ENCODE measurements around the gene TOP3A. TPM values are rescaled to one million over a fixed set of nuclear protein-coding genes. Genes with fewer than 3 reads are reported as not detected.
A peak's percentile ranks its signal among the peaks of the same experiment; 100 is the strongest.

TOP3A gene
- total RNA-seq, 2 experiments from 2014 or later, result 21.5 to 24.8 TPM

GRCh38 chr17:18247613-18248001, 67.2 kb downstream of the TOP3A start:
- no peak overlapping the region for H3K4me3 Mint-ChIP-seq
- Histone ChIP-seq H3K4me3 (ENCODE audit: low read length) (no peak overlapping the region), H3K4me1 (ENCODE audit: insufficient read depth, low read length) (no peaks in the 10 kb centered on the region), H3K27ac (ENCODE audit: low read depth in 1 of 2, low read length in 2 of 2) (no peak overlapping the region), H3K9me3 (ENCODE audit: control insufficient read depth in 1 of 2, insufficient read depth in 1 of 2, low read length in 2 of 2) (no peaks in the 10 kb centered on the region), H3K27me3 (ENCODE audit: control insufficient read depth in 1 of 2, insufficient read depth in 2 of 2, low read length in 2 of 2) (no peaks in the 10 kb centered on the region), H3K36me3 (ENCODE audit: insufficient read depth, low read length) (peaks cover 77% of the 10 kb centered on the region)
- POLR2A ChIA-PET, result interaction anchor here (0.8 kb wide), 2 partner anchors 13 to 64 kb away, joined by 3 to 4 read pairs; partner anchors contain the start of genes ALKBH5 and MIEF2
- no peak for TF ChIP-seq CTCF (IDR thresholded peaks at IDR 0.05)
- no peaks in the 10 kb centered on the region for H3K27me3 Mint-ChIP-seq
- H3K9me3 Mint-ChIP-seq, result no peaks in the 10 kb centered on the region
- H3K4me1 Mint-ChIP-seq (ENCODE audit: low read depth), result peaks cover 5% of the 10 kb centered on the region
- DNase-seq (no peak), ATAC-seq (ENCODE audit: poor library complexity) (no peak)
- intact Hi-C loops (cut with DNase I, micrococcal nuclease), result loop anchor here (5.0 to 10.0 kb wide), 3 partner anchors 75 to 317 kb away; no protein-coding TSS in a partner anchor
- peak overlapping the region; percentile 25 for H3K27ac Mint-ChIP-seq
- peaks cover 67% of the 10 kb centered on the region for H3K36me3 Mint-ChIP-seq (ENCODE audit: low read depth)
- CTCF ChIA-PET, result no interaction called here

DNA sequence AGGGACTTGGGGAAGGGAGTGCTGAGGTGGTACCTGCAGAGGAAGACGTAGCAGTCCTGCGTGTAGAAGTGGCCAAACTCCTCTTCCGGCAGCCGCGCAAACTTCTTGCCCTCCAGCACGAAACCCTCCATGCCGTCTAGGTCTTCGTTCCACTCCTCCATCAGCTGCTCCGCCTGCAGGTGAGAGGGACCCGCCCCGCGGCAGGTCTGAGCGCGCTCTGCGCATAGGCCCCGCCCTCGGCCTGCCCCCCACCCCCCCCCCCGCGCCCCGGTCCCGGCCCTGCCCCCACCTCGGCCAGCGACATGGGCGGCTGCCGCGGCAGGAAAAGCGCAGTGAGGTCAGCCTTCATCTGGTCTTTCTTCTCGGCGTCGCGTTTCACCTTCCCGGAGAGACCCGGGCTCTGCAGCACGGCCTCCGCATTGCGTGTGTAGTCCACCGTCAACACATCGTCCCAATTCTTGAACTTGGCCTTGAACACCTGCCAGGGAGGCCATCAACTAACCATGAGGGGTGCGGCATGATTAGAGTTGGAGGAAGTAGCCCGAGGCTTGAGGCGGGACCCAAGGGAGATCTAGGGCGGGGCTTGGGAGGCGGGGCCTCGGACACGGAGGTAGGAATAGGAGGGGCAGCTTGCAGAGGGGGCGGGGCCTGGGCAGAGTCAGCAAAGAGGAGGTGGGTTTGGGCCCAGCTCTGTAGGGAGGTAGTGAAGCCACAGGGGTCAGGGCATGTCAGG, 67.7 kb downstream of the TOP3A start:
- Histone ChIP-seq H3K9me3 (ENCODE audit: control insufficient read depth in 1 of 2, insufficient read depth in 1 of 2, low read length in 2 of 2) (no peaks in the 10 kb centered on the region), H3K27me3 (ENCODE audit: control insufficient read depth in 1 of 2, insufficient read depth in 2 of 2, low read length in 2 of 2) (no peaks in the 10 kb centered on the region), H3K36me3 (ENCODE audit: insufficient read depth, low read length) (peaks cover 73% of the 10 kb centered on the region), H3K4me1 (ENCODE audit: insufficient read depth, low read length) (no peaks in the 10 kb centered on the region), H3K27ac (ENCODE audit: low read depth in 1 of 2, low read length in 2 of 2) (no peak overlapping the region), H3K4me3 (ENCODE audit: low read length) (no peak overlapping the region)
- no peak for TF ChIP-seq CTCF (IDR thresholded peaks at IDR 0.05)
- no peaks in the 10 kb centered on the region for H3K9me3 Mint-ChIP-seq
- POLR2A ChIA-PET, result interaction anchor here (0.8 kb wide), 2 partner anchors 14 to 63 kb away, joined by 3 to 4 read pairs; partner anchors contain the start of genes ALKBH5 and MIEF2
- no peak overlapping the region for H3K4me3 Mint-ChIP-seq
- peak; percentile 17 for ATAC-seq (ENCODE audit: poor library complexity)
- DNase-seq, result peak in 3 of 14 experiments; percentile 15 to 53 (median 52)
- no peak overlapping the region for H3K27ac Mint-ChIP-seq
- peaks cover 64% of the 10 kb centered on the region for H3K36me3 Mint-ChIP-seq (ENCODE audit: low read depth)
- intact Hi-C loops (cut with DNase I, micrococcal nuclease), result loop anchor here (5.0 to 10.0 kb wide), 3 partner anchors 75 to 318 kb away; no protein-coding TSS in a partner anchor
- H3K27me3 Mint-ChIP-seq, result no peaks in the 10 kb centered on the region
- peaks cover 5% of the 10 kb centered on the region for H3K4me1 Mint-ChIP-seq (ENCODE audit: low read depth)
- CTCF ChIA-PET, result no interaction called here

DNA sequence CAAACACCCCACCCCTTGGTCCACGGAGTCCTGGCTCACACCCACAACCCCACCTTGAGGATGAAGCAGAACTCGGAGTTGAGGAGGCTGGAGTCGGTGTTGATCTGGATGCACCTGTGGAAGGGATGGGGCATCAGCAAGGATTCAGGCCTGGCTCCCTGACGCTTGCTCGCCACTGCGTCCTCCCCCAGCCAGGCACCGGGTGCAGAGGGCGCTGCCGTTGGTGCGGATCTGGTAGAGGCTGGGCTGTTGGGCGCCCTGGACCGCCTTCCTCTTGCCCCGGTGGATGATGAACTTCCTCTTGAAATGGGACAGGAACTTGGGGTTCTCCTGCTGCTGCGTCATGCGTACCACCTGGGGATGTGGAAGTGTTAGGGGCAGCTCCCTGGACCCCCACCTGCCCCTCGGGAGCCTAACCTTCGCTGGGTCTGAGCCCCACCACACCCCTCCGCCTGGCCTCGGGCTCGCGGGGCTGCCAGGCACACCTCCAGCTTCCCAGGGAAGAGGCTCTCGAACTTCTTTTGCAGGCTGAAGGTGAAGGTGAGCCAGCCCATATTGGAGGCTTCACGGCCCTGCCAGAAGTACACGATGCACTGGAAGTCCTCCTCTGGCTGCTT, 68.6 kb downstream of the TOP3A start:
- Histone ChIP-seq H3K9me3 (ENCODE audit: control insufficient read depth in 1 of 2, insufficient read depth in 1 of 2, low read length in 2 of 2) (no peaks in the 10 kb centered on the region), H3K4me1 (ENCODE audit: insufficient read depth, low read length) (no peaks in the 10 kb centered on the region), H3K4me3 (ENCODE audit: low read length) (no peak overlapping the region), H3K27ac (ENCODE audit: low read depth in 1 of 2, low read length in 2 of 2) (no peak overlapping the region), H3K36me3 (ENCODE audit: insufficient read depth, low read length) (peaks cover 68% of the 10 kb centered on the region), H3K27me3 (ENCODE audit: control insufficient read depth in 1 of 2, insufficient read depth in 2 of 2, low read length in 2 of 2) (no peaks in the 10 kb centered on the region)
- no peak overlapping the region for H3K4me3 Mint-ChIP-seq
- no peak for DNase-seq
- H3K27me3 Mint-ChIP-seq, result no peaks in the 10 kb centered on the region
- peaks cover 60% of the 10 kb centered on the region for H3K36me3 Mint-ChIP-seq (ENCODE audit: low read depth)
- ChIA-PET POLR2A (no interaction called here), CTCF (no interaction called here)
- TF ChIP-seq CTCF (IDR thresholded peaks at IDR 0.05), result no peak
- peaks cover 5% of the 10 kb centered on the region for H3K4me1 Mint-ChIP-seq (ENCODE audit: low read depth)
- no peaks in the 10 kb centered on the region for H3K9me3 Mint-ChIP-seq
- no peak overlapping the region for H3K27ac Mint-ChIP-seq
- ATAC-seq (ENCODE audit: poor library complexity), result no peak
- intact Hi-C loops (cut with DNase I, micrococcal nuclease), result loop anchor here (5.0 to 10.0 kb wide), 3 partner anchors 76 to 319 kb away; no protein-coding TSS in a partner anchor
